ENCODE measurements around the gene CCDC142. TPM values are rescaled to one million over a fixed set of nuclear protein-coding genes. Genes with fewer than 3 reads are reported as not detected.

CCDC142 gene
- total and polyA plus RNA-seq, 5 experiments from 2014 or later: 7.8 to 67.4 (median 15.5) TPM

- POLR2A ChIA-PET: interaction anchor here (0.8 to 1.5 kb wide), 5 partner anchors 9 to 58 kb away, joined by 3 to 5 read pairs (median 3); partner anchors contain the start of genes AUP1, HTRA2 and INO80B
- Mint-ChIP-seq H3K27me3 (peaks cover 23 to 58% (median 46%) of the 10 kb centered on the region in 5 donors), H3K4me1 (peaks cover 19 to 35% (median 32%) of the 10 kb centered on the region in 4 donors), H3K9me3 (no peaks in the 10 kb centered on the region), H3K36me3 (peaks cover 0 to 5% (median 0%) of the 10 kb centered on the region in 3 donors), H3K4me3 (peak overlapping the region in 8 of 10 donors; percentile 22 to 59 (median 46)), H3K27ac (peak overlapping the region in 2 of 10 donors; percentile 34 to 78)
- DNase-seq (no peak), ATAC-seq (no peak)
Measured at GRCh38 chr2:74512744-74513604, 30.2 kb upstream of the CCDC142 start.

- H3K4me3 Mint-ChIP-seq: peak overlapping the region in 2 of 10 donors; percentile 3 to 21
- peaks cover 9 to 53% (median 33%) of the 10 kb centered on the region in 5 donors for H3K27me3 Mint-ChIP-seq
- POLR2A ChIA-PET: interaction anchor here (0.7 to 2.7 kb wide), 5 partner anchors 7 to 499 kb away, joined by 3 to 18 read pairs (median 5); partner anchors contain the start of genes AUP1 and HTRA2
- H3K27ac Mint-ChIP-seq: no peak overlapping the region
- H3K9me3 Mint-ChIP-seq: peaks cover 0 to 1% (median 0%) of the 10 kb centered on the region in 9 donors
- no peak for ATAC-seq
- peaks cover 22 to 43% (median 40%) of the 10 kb centered on the region in 4 donors for H3K4me1 Mint-ChIP-seq
- DNase-seq: no peak
- peaks cover 4 to 14% (median 8%) of the 10 kb centered on the region in 3 donors for H3K36me3 Mint-ChIP-seq
Measured at GRCh38 chr2:74511104-74511989, 28.5 kb upstream of the CCDC142 start.

GRCh38 chr2:74510272-74510671, 27.5 kb upstream of the CCDC142 start:
- Mint-ChIP-seq H3K4me3 (no peak overlapping the region), H3K4me1 (peaks cover 18 to 42% (median 38%) of the 10 kb centered on the region in 4 donors), H3K36me3 (peaks cover 5 to 23% (median 16%) of the 10 kb centered on the region in 3 donors), H3K27ac (peak overlapping the region in 1 of 10 donors; percentile 10), H3K27me3 (peaks cover 8 to 52% (median 33%) of the 10 kb centered on the region in 5 donors), H3K9me3 (peaks cover 0 to 1% (median 0%) of the 10 kb centered on the region in 9 donors)
- DNase-seq (no peak), ATAC-seq (no peak)
- POLR2A ChIA-PET: interaction anchor here (0.9 to 2.7 kb wide), 4 partner anchors 8 to 52 kb away, joined by 3 to 18 read pairs (median 6); partner anchors contain the start of genes AUP1, CCDC142, HTRA2 and TTC31

- Mint-ChIP-seq H3K27me3 (peaks cover 17 to 64% (median 41%) of the 10 kb centered on the region in 5 donors), H3K27ac (peak overlapping the region; percentile 98 to 100 (median 100)), H3K4me1 (peaks cover 17 to 55% (median 50%) of the 10 kb centered on the region in 4 donors), H3K36me3 (peaks cover 15 to 36% (median 31%) of the 10 kb centered on the region in 3 donors), H3K9me3 (peaks cover 0 to 9% (median 0%) of the 10 kb centered on the region in 9 donors), H3K4me3 (peak overlapping the region; percentile 95 to 100 (median 99))
- ATAC-seq (peak; percentile 3 to 11), DNase-seq (no peak)
- POLR2A ChIA-PET: interaction anchor here (1.1 to 2.9 kb wide), 7 partner anchors 9 to 50 kb away, joined by 3 to 17 read pairs (median 5); partner anchors contain the start of genes CCDC142, MOGS, TTC31 and WBP1
Measured at GRCh38 chr2:74507926-74508520, 25.2 kb upstream of the CCDC142 start.

- H3K4me1 Mint-ChIP-seq: peaks cover 16 to 58% (median 54%) of the 10 kb centered on the region in 4 donors
Measured at GRCh38 chr2:74507145-74507925, 24.5 kb upstream of the CCDC142 start, which contains the start of gene PCGF1. PCGF1 (minus strand) TSS chr2:74507695; CDS start chr2:74507668, 27 bp downstream.

GRCh38 chr2:74505448-74506246, 22.8 kb upstream of the CCDC142 start:
- peaks cover 15 to 36% (median 31%) of the 10 kb centered on the region in 3 donors for H3K36me3 Mint-ChIP-seq
- H3K27ac Mint-ChIP-seq: peak overlapping the region in 1 of 10 donors; percentile 44
- DNase-seq: no peak
- H3K27me3 Mint-ChIP-seq: peaks cover 14 to 68% (median 43%) of the 10 kb centered on the region in 5 donors
- peak overlapping the region in 9 of 10 donors; percentile 4 to 60 (median 33) for H3K4me3 Mint-ChIP-seq
- POLR2A ChIA-PET: interaction anchor here (1.0 to 2.5 kb wide), 7 partner anchors 10 to 83 kb away, joined by 3 to 17 read pairs (median 5); partner anchors contain the start of genes AUP1, CCDC142, DOK1 and HTRA2
- H3K4me1 Mint-ChIP-seq: peaks cover 22 to 65% (median 61%) of the 10 kb centered on the region in 4 donors
- no peak for ATAC-seq
- H3K9me3 Mint-ChIP-seq: peaks cover 0 to 9% (median 0%) of the 10 kb centered on the region in 9 donors

More at GRCh38 chr2:74507145-74507925, 24.5 kb upstream of the CCDC142 start, which contains the start of gene PCGF1:
- H3K27ac Mint-ChIP-seq: peak within 1 kb of the TSS; percentile 98 to 100 (median 100)
- H3K27me3 Mint-ChIP-seq: peaks cover 14 to 64% (median 39%) of the 10 kb centered on the region in 5 donors
- DNase-seq (peak; percentile 92 to 100 (median 98)), ATAC-seq (peak; percentile 88 to 95)
- peaks cover 0 to 9% (median 0%) of the 10 kb centered on the region in 9 donors for H3K9me3 Mint-ChIP-seq
- POLR2A ChIA-PET: interaction anchor here (0.6 to 2.9 kb wide), 13 partner anchors 9 to 1330 kb away, joined by 3 to 17 read pairs (median 3); partner anchors contain the start of genes AUP1, CCDC142, HTRA2 and MOGS
- peak within 1 kb of the TSS; percentile 95 to 100 (median 99) for H3K4me3 Mint-ChIP-seq
- peaks cover 15 to 36% (median 31%) of the 10 kb centered on the region in 3 donors for H3K36me3 Mint-ChIP-seq

- ATAC-seq: no peak
- Mint-ChIP-seq H3K27ac (peak overlapping the region in 1 of 10 donors; percentile 71), H3K4me1 (peaks cover 22 to 74% (median 67%) of the 10 kb centered on the region in 4 donors), H3K36me3 (peaks cover 15 to 36% (median 31%) of the 10 kb centered on the region in 3 donors), H3K9me3 (peaks cover 0 to 9% (median 0%) of the 10 kb centered on the region in 9 donors), H3K4me3 (peak overlapping the region in 9 of 10 donors; percentile 21 to 75 (median 57)), H3K27me3 (peaks cover 15 to 77% (median 42%) of the 10 kb centered on the region in 5 donors)
- POLR2A ChIA-PET: interaction anchor here (0.7 to 2.5 kb wide), 9 partner anchors 9 to 84 kb away, joined by 3 to 9 read pairs (median 4); partner anchors contain the start of genes AUP1, DOK1, HTRA2 and MRPL53
- no peak for DNase-seq
Measured at GRCh38 chr2:74504591-74504990, 21.8 kb upstream of the CCDC142 start.

- peaks cover 26 to 79% (median 73%) of the 10 kb centered on the region in 4 donors for H3K4me1 Mint-ChIP-seq
- POLR2A ChIA-PET: interaction anchor here (0.6 to 2.5 kb wide), 11 partner anchors 8 to 85 kb away, joined by 3 to 9 read pairs (median 3); partner anchors contain the start of genes AUP1, CCDC142, HTRA2 and MRPL53
- no peak for ATAC-seq
- DNase-seq: no peak
- no peak overlapping the region for H3K27ac Mint-ChIP-seq
- H3K4me3 Mint-ChIP-seq: peak overlapping the region; percentile 57 to 80 (median 68)
- peaks cover 15 to 36% (median 31%) of the 10 kb centered on the region in 3 donors for H3K36me3 Mint-ChIP-seq
- peaks cover 20 to 84% (median 45%) of the 10 kb centered on the region in 5 donors for H3K27me3 Mint-ChIP-seq
- H3K9me3 Mint-ChIP-seq: peaks cover 0 to 9% (median 0%) of the 10 kb centered on the region in 9 donors
Measured at GRCh38 chr2:74503506-74504475, 21.0 kb upstream of the CCDC142 start.

All from naive thymus-derived CD8-positive, alpha-beta T cell (primary cell).